ENCODE results near the gene WNT2.
"Not testable (repeated sequence)": the region's sequence is repeated elsewhere in the genome, so short reads cannot be mapped to it uniquely, and the experiment has no call there.

Gene WNT2

DNA sequence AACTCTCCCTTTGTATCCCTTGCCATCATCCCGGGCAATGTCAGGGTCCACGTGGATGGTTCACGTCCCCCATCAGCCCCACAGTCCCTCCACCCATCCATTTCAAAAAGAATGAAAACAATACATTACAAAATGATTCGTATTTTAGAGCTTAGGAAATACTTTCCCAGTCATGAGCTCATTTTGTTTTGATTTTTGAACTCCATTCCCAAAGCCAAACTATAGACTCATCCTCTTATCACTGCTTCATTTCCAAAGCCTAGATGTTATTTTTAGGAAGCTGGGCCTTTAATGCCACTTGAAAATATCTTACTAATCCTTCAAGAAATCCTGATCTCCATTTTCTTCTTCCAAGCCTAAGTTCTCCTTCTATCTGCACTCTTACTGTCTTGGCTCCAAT, 72.1 kb downstream of the WNT2 start:
- Histone ChIP-seq H3K27ac (ENCODE audit: low read length) (no peak overlapping the region), H3K9ac (ENCODE audit: low read depth, low read length) (no peak overlapping the region), H3K27me3 (ENCODE audit: insufficient read depth, low read length) (no peaks in the 10 kb centered on the region), H3K4me1 (ENCODE audit: insufficient read depth, low read length) (no peaks in the 10 kb centered on the region), H3K4me3 (ENCODE audit: low read length) (no peak overlapping the region), H3K36me3 (ENCODE audit: insufficient read depth, low read depth, low read length) (no peaks in the 10 kb centered on the region), H3K9me3 (ENCODE audit: insufficient read depth, low read depth, low read length) (no peaks in the 10 kb centered on the region)

DNA sequence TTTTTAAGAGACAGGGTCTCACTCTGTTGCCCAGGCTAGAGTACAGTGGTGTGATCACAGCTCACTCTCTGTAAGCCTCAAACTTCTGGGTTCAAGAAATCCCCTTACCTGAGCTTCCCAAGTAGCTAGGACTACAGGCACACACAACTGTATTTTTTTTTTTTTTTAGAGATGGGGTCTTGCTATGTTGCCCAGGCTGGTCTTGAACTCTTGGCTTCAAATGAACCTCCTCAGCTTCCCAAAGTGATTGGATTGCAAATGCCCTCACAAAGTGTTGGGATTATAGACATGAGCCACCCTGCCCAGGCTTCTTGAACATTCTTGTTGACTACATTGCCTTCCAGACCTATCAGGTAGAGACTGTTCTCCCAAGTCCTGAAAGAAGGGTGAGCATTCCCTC, 72.6 kb downstream of the WNT2 start:
- Histone ChIP-seq H3K9me3 (ENCODE audit: insufficient read depth, low read depth, low read length) (0 out of 2 replicates have a peak, but pooled peaks cover 4% of the 10 kb centered on the region), H3K4me1 (ENCODE audit: insufficient read depth, low read length) (no peaks in the 10 kb centered on the region), H3K9ac (ENCODE audit: low read depth, low read length) (no peak overlapping the region), H3K27ac (ENCODE audit: low read length) (no peak overlapping the region), H3K27me3 (ENCODE audit: insufficient read depth, low read length) (no peaks in the 10 kb centered on the region), H3K4me3 (ENCODE audit: low read length) (no peak overlapping the region), H3K36me3 (ENCODE audit: insufficient read depth, low read depth, low read length) (no peaks in the 10 kb centered on the region)

GRCh38 chr7:117249696-117250095, 73.2 kb downstream of the WNT2 start:
- H3K27ac ChIP-seq (ENCODE audit: low read length), result no peak overlapping the region

GRCh38 chr7:117248829-117249228, 74.0 kb downstream of the WNT2 start:
- Histone ChIP-seq H3K4me1 (ENCODE audit: insufficient read depth, low read length) (no peaks in the 10 kb centered on the region), H3K27me3 (ENCODE audit: insufficient read depth, low read length) (no peaks in the 10 kb centered on the region), H3K4me3 (ENCODE audit: low read length) (no peak overlapping the region), H3K27ac (ENCODE audit: low read length) (no peak overlapping the region), H3K9me3 (ENCODE audit: insufficient read depth, low read depth, low read length) (peaks cover 13% of the 10 kb centered on the region; the same call in 1 of the 2 replicates), H3K9ac (ENCODE audit: low read depth, low read length) (no peak overlapping the region), H3K36me3 (ENCODE audit: insufficient read depth, low read depth, low read length) (no peaks in the 10 kb centered on the region)

More at GRCh38 chr7:117249696-117250095, 73.2 kb downstream of the WNT2 start:
- H3K4me3 ChIP-seq (ENCODE audit: low read length), result no peak overlapping the region
- peaks cover 9% of the 10 kb centered on the region; the same call in 1 of the 2 replicates for H3K9me3 ChIP-seq (ENCODE audit: insufficient read depth, low read depth, low read length)
- H3K9ac ChIP-seq (ENCODE audit: low read depth, low read length), result no peak overlapping the region
- no peaks in the 10 kb centered on the region for H3K36me3 ChIP-seq (ENCODE audit: insufficient read depth, low read depth, low read length)
- no peaks in the 10 kb centered on the region for H3K4me1 ChIP-seq (ENCODE audit: insufficient read depth, low read length)
- no peaks in the 10 kb centered on the region for H3K27me3 ChIP-seq (ENCODE audit: insufficient read depth, low read length)

DNA sequence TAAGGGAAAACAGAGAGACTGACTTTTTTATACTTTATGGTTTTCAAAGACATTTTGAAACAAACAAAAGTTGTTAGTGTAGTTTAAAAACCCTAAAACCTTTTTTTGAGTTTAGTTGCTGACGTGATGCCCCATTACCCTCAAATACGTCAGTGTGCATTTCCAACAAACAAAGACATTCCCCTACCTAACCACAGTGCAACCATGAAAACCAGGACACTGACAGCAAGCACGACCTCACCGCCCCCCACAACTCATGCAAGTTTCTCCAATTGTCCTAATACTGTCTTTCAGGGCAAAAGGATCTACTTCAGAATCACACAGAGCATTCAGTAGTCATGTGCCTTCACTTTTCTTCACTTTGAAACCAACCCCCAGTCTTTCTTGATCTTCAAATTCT, 75.0 kb downstream of the WNT2 start:
- Histone ChIP-seq H3K27ac (ENCODE audit: low read length) (no peak overlapping the region), H3K36me3 (ENCODE audit: insufficient read depth, low read depth, low read length) (no peaks in the 10 kb centered on the region), H3K4me1 (ENCODE audit: insufficient read depth, low read length) (no peaks in the 10 kb centered on the region), H3K4me3 (ENCODE audit: low read length) (no peak overlapping the region), H3K27me3 (ENCODE audit: insufficient read depth, low read length) (no peaks in the 10 kb centered on the region), H3K9me3 (ENCODE audit: insufficient read depth, low read depth, low read length) (peaks cover 13% of the 10 kb centered on the region; the same call in 1 of the 2 replicates), H3K9ac (ENCODE audit: low read depth, low read length) (no peak overlapping the region)

DNA sequence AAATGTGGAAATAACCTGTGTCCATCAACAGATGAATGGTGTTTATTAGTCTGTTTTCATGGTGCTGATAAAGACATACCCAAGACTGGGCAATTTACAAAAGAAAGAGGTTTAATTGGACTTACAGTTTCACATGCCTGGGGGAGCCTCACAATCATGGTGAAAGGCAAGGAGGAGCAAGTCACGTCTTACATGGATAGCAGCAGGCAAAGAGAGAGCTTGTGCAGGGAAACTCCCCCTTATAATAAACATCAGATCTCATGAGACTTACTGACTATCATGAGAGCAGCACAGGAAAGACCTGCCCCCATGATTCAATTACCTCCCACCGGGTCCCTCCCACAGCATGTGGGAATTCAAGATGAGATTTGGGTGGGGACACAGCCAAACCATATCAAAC, 77.2 kb downstream of the WNT2 start:
- H3K9me3 ChIP-seq (ENCODE audit: insufficient read depth, low read depth, low read length), result peaks cover 13% of the 10 kb centered on the region; the same call in 1 of the 2 replicates
- H3K4me1 ChIP-seq (ENCODE audit: insufficient read depth, low read length); H3K4me3 ChIP-seq (ENCODE audit: low read length); H3K9ac ChIP-seq (ENCODE audit: low read depth, low read length); H3K27me3 ChIP-seq (ENCODE audit: insufficient read depth, low read length); H3K27ac ChIP-seq (ENCODE audit: low read length); H3K36me3 ChIP-seq (ENCODE audit: insufficient read depth, low read depth, low read length): not testable (repeated sequence)

DNA sequence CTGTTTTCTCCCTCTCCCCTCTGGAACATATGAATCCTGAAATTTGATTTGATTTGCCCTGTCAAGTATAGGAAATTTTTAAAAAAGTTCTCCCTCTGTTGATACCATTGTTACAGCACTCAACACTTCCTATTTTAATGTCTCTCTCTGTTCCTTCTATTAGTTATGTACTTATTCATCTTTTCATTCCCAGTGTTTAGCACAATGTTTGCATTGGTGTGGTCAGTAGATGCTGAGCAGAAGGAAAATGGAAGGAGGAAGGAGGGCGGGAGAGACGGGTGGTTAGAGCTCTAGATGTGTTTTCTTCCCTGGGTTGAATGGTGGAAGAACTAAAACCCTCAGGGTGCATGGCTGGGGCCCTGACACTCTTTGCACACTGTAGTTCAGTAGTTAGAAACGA, 79.5 kb downstream of the WNT2 start:
- Histone ChIP-seq H3K36me3 (ENCODE audit: insufficient read depth, low read depth, low read length) (no peaks in the 10 kb centered on the region), H3K4me1 (ENCODE audit: insufficient read depth, low read length) (no peaks in the 10 kb centered on the region), H3K9me3 (ENCODE audit: insufficient read depth, low read depth, low read length) (peaks cover 13% of the 10 kb centered on the region; the same call in 1 of the 2 replicates), H3K27ac (ENCODE audit: low read length) (no peak overlapping the region), H3K4me3 (ENCODE audit: low read length) (no peak overlapping the region), H3K9ac (ENCODE audit: low read depth, low read length) (no peak overlapping the region), H3K27me3 (ENCODE audit: insufficient read depth, low read length) (no peaks in the 10 kb centered on the region)

- no peaks in the 10 kb centered on the region for H3K36me3 ChIP-seq (ENCODE audit: insufficient read depth, low read depth, low read length)
These were observed 81.8 kb downstream of the WNT2 start for GRCh38 chr7:117241088-117241487.

GRCh38 chr7:117238937-117239336, 83.9 kb downstream of the WNT2 start:
- Histone ChIP-seq H3K36me3 (ENCODE audit: insufficient read depth, low read depth, low read length) (no peaks in the 10 kb centered on the region), H3K27me3 (ENCODE audit: insufficient read depth, low read length) (no peaks in the 10 kb centered on the region), H3K9ac (ENCODE audit: low read depth, low read length) (no peak overlapping the region)

More at GRCh38 chr7:117241088-117241487, 81.8 kb downstream of the WNT2 start:
- peaks cover 13% of the 10 kb centered on the region; the same call in 1 of the 2 replicates for H3K9me3 ChIP-seq (ENCODE audit: insufficient read depth, low read depth, low read length)
- H3K9ac ChIP-seq (ENCODE audit: low read depth, low read length), result no peak overlapping the region
- H3K27me3 ChIP-seq (ENCODE audit: insufficient read depth, low read length), result no peaks in the 10 kb centered on the region
- no peak overlapping the region for H3K27ac ChIP-seq (ENCODE audit: low read length)
- no peaks in the 10 kb centered on the region for H3K4me1 ChIP-seq (ENCODE audit: insufficient read depth, low read length)
- H3K4me3 ChIP-seq (ENCODE audit: low read length), result no peak overlapping the region

GRCh38 chr7:117238472-117238871, 84.4 kb downstream of the WNT2 start:
- Histone ChIP-seq H3K36me3 (ENCODE audit: insufficient read depth, low read depth, low read length) (no peaks in the 10 kb centered on the region), H3K4me3 (ENCODE audit: low read length) (no peak overlapping the region), H3K27ac (ENCODE audit: low read length) (no peak overlapping the region), H3K4me1 (ENCODE audit: insufficient read depth, low read length) (no peaks in the 10 kb centered on the region), H3K9me3 (ENCODE audit: insufficient read depth, low read depth, low read length) (no peaks in the 10 kb centered on the region), H3K27me3 (ENCODE audit: insufficient read depth, low read length) (no peaks in the 10 kb centered on the region), H3K9ac (ENCODE audit: low read depth, low read length) (no peak overlapping the region)

More at GRCh38 chr7:117238937-117239336, 83.9 kb downstream of the WNT2 start:
- Histone ChIP-seq H3K9me3 (ENCODE audit: insufficient read depth, low read depth, low read length) (no peaks in the 10 kb centered on the region), H3K4me3 (ENCODE audit: low read length) (no peak overlapping the region), H3K4me1 (ENCODE audit: insufficient read depth, low read length) (no peaks in the 10 kb centered on the region), H3K27ac (ENCODE audit: low read length) (no peak overlapping the region)

GRCh38 chr7:117237646-117238045, 85.2 kb downstream of the WNT2 start:
- Histone ChIP-seq H3K9me3 (ENCODE audit: insufficient read depth, low read depth, low read length) (no peaks in the 10 kb centered on the region), H3K9ac (ENCODE audit: low read depth, low read length) (no peak overlapping the region), H3K27me3 (ENCODE audit: insufficient read depth, low read length) (no peaks in the 10 kb centered on the region), H3K4me3 (ENCODE audit: low read length) (no peak overlapping the region), H3K36me3 (ENCODE audit: insufficient read depth, low read depth, low read length) (no peaks in the 10 kb centered on the region), H3K4me1 (ENCODE audit: insufficient read depth, low read length) (no peaks in the 10 kb centered on the region), H3K27ac (ENCODE audit: low read length) (no peak overlapping the region)

DNA sequence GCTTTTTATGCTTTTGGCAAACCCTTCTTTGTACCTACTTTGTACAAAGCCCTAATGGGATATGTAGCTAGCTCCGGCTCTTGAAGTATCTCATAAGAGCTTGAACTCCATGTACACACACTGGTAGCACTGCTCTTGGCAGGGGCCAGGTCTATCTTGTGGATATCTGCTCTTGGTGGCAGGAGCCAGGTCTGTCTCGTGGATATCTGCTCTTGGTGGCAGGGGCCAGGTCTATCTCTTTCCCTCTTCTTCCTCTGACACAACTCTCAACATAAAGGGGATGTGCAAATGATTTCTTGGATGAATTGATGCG, 91.9 kb downstream of the WNT2 start:
- no peak overlapping the region for H3K27ac ChIP-seq (ENCODE audit: low read length)

More for the DNA sequence above, 91.9 kb downstream of the WNT2 start:
- H3K9ac ChIP-seq (ENCODE audit: low read depth, low read length), result no peak overlapping the region
- H3K36me3 ChIP-seq (ENCODE audit: insufficient read depth, low read depth, low read length), result no peaks in the 10 kb centered on the region
- no peak overlapping the region for H3K4me3 ChIP-seq (ENCODE audit: low read length)
- no peaks in the 10 kb centered on the region for H3K4me1 ChIP-seq (ENCODE audit: insufficient read depth, low read length)
- no peaks in the 10 kb centered on the region for H3K9me3 ChIP-seq (ENCODE audit: insufficient read depth, low read depth, low read length)
- no peaks in the 10 kb centered on the region for H3K27me3 ChIP-seq (ENCODE audit: insufficient read depth, low read length)
